ENCODE measurements around the gene SACM1L.

SACM1L gene

GRCh38 chr3:45776611-45777010, 87.4 kb downstream of the SACM1L start:
- no peak for TF ChIP-seq CTCF (IDR thresholded peaks at IDR 0.05; ENCODE audit: insufficient read depth, missing control alignments)
- FAIRE-seq, result no peak
- no peak for DNase-seq (ENCODE audit: insufficient read length, low spot score)

GRCh38 chr3:45777111-45777745, 88.0 kb downstream of the SACM1L start:
- FAIRE-seq (no peak), DNase-seq (ENCODE audit: insufficient read length, low spot score) (no peak)
- no peak for TF ChIP-seq CTCF (IDR thresholded peaks at IDR 0.05; ENCODE audit: insufficient read depth, missing control alignments)

- TF ChIP-seq CTCF (IDR thresholded peaks at IDR 0.05; ENCODE audit: insufficient read depth, missing control alignments), result no peak
- FAIRE-seq (no peak), DNase-seq (ENCODE audit: insufficient read length, low spot score) (no peak)
These were observed 88.7 kb downstream of the SACM1L start for GRCh38 chr3:45777746-45778386.

GRCh38 chr3:45778761-45779201, 89.6 kb downstream of the SACM1L start:
- no peak for TF ChIP-seq CTCF (IDR thresholded peaks at IDR 0.05; ENCODE audit: insufficient read depth, missing control alignments)
- DNase-seq (ENCODE audit: insufficient read length, low spot score) (no peak), FAIRE-seq (no peak)

- no peak for TF ChIP-seq CTCF (IDR thresholded peaks at IDR 0.05; ENCODE audit: insufficient read depth, missing control alignments)
- DNase-seq (ENCODE audit: insufficient read length, low spot score) (no peak), FAIRE-seq (no peak)
These were observed 90.8 kb downstream of the SACM1L start for GRCh38 chr3:45779746-45780735.

- no peak for DNase-seq (ENCODE audit: insufficient read length, low spot score)
- no peak for TF ChIP-seq CTCF (IDR thresholded peaks at IDR 0.05; ENCODE audit: insufficient read depth, missing control alignments)
- FAIRE-seq, result no peak
These were observed 92.1 kb downstream of the SACM1L start for GRCh38 chr3:45781271-45781670.
